KMS-11 (cell line): ENCODE data around the gene TAS1R3.

Experiments
- H2AFZ ChIP-seq: fragments of 200-600 bp; sonication (generic); 2 replicates; pipeline ENCODE4 v1.6.1; 2016; ENCODE audit warnings: antibody characterized with exemption, mixed run types, low read depth
- H3K27ac ChIP-seq: fragments of 200-600 bp; sonication (generic); 2 replicates; pipeline ENCODE4 v1.6.1; 2016; ENCODE audit warnings: mild to moderate bottlenecking, mixed run types
- H3K27me3 ChIP-seq: fragments of 200-600 bp; sonication (generic); 2 replicates; pipeline ENCODE4 v1.6.1; 2017; ENCODE audit warnings: mild to moderate bottlenecking, low read depth, mixed run types, moderate library complexity; ENCODE audit not compliant: insufficient read depth
- H3K36me3 ChIP-seq: fragments of 200-600 bp; sonication (generic); 2 replicates; pipeline ENCODE4 v1.6.1; 2017; ENCODE audit warnings: mild to moderate bottlenecking, mixed run types; ENCODE audit not compliant: insufficient read depth
- H3K4me1 ChIP-seq: fragments of 200-600 bp; sonication (generic); 2 replicates; pipeline ENCODE4 v1.6.1; 2016; ENCODE audit warnings: mild to moderate bottlenecking, low read depth, mixed run types; ENCODE audit not compliant: poor library complexity, severe bottlenecking
- H3K4me2 ChIP-seq: fragments of 200-600 bp; sonication (generic); 2 replicates; pipeline ENCODE4 v1.7.0; 2016; ENCODE audit warnings: mild to moderate bottlenecking, mixed run types
- H3K4me3 ChIP-seq: fragments of 200-600 bp; sonication (generic); IDR thresholded peaks from 2 replicates; pipeline ENCODE4 v1.6.1; 2017; ENCODE audit warnings: low read depth, low read length, mixed read lengths; ENCODE audit not compliant: insufficient read depth
- H3K79me2 ChIP-seq: fragments of 200-600 bp; sonication (generic); 2 replicates; pipeline ENCODE4 v1.6.1; 2016; ENCODE audit warnings: low read depth, mixed run types; ENCODE audit not compliant: insufficient read depth
- H3K9ac ChIP-seq: fragments of 200-600 bp; sonication (generic); 2 replicates; pipeline ENCODE4 v1.6.1; 2016; ENCODE audit warnings: mild to moderate bottlenecking, mixed run types
- H4K20me1 ChIP-seq: fragments of 200-600 bp; sonication (generic); 2 replicates; pipeline ENCODE4 v1.6.1; 2016; ENCODE audit warnings: mild to moderate bottlenecking, mixed run types; ENCODE audit not compliant: insufficient read depth
- CTCF ChIP-seq: fragments of 200-600 bp; sonication (generic); conservative IDR thresholded peaks from 2 replicates; pipeline ENCODE4 v1.6.1; 2017; ENCODE audit warnings: low read depth, mild to moderate bottlenecking, antibody characterized with exemption, low read length, moderate library complexity, mixed read lengths

Gene TAS1R3

GRCh38 chr1:1302951-1303509 lies 28.1 kb upstream of the TAS1R3 start:
- no peak for TF ChIP-seq CTCF
- Histone ChIP-seq H3K4me2 (no peak overlapping the region), H2AFZ (no peak overlapping the region), H3K4me1 (peaks cover 17% of the 10 kb centered on the region), H3K9ac (no peak overlapping the region), H3K4me3 (no peak overlapping the region), H3K27me3 (no peaks in the 10 kb centered on the region), H3K27ac (no peak overlapping the region), H3K36me3 (no peaks in the 10 kb centered on the region), H4K20me1 (no peaks in the 10 kb centered on the region; the same call in 1 of the 2 replicates), H3K79me2 (peaks cover 24% of the 10 kb centered on the region)

- Histone ChIP-seq H3K36me3 (no peaks in the 10 kb centered on the region), H3K27me3 (no peaks in the 10 kb centered on the region), H3K27ac (no peak overlapping the region), H2AFZ (no peak overlapping the region), H3K79me2 (peaks cover 24% of the 10 kb centered on the region), H3K4me1 (peaks cover 17% of the 10 kb centered on the region), H3K9ac (no peak overlapping the region), H3K4me2 (no peak overlapping the region), H4K20me1 (no peaks in the 10 kb centered on the region; the same call in 1 of the 2 replicates), H3K4me3 (no peak overlapping the region)
- TF ChIP-seq CTCF = no peak
These were observed 27.3 kb upstream of the TAS1R3 start for GRCh38 chr1:1303736-1304135.

- H2AFZ ChIP-seq = no peak overlapping the region
- H3K79me2 ChIP-seq = peaks cover 28% of the 10 kb centered on the region
- no peak for TF ChIP-seq CTCF
- no peak overlapping the region for H3K4me3 ChIP-seq
- H3K36me3 ChIP-seq = no peaks in the 10 kb centered on the region
- H4K20me1 ChIP-seq = no peaks in the 10 kb centered on the region; the same call in 1 of the 2 replicates
- no peaks in the 10 kb centered on the region for H3K27me3 ChIP-seq
- peaks cover 17% of the 10 kb centered on the region for H3K4me1 ChIP-seq
- peak overlapping the region; percentile 78 for H3K4me2 ChIP-seq
- H3K9ac ChIP-seq = peak overlapping the region; percentile 59
- peak overlapping the region; percentile 77 for H3K27ac ChIP-seq
These were observed 26.5 kb upstream of the TAS1R3 start for GRCh38 chr1:1304331-1305299.

GRCh38 chr1:1305300-1306069 lies 25.6 kb upstream of the TAS1R3 start:
- H4K20me1 ChIP-seq = no peaks in the 10 kb centered on the region; the same call in 1 of the 2 replicates

More at GRCh38 chr1:1305300-1306069, 25.6 kb upstream of the TAS1R3 start:
- Histone ChIP-seq H3K79me2 (peaks cover 35% of the 10 kb centered on the region), H2AFZ (peak overlapping the region; percentile 42; the same call in 1 of the 2 replicates), H3K4me2 (peak overlapping the region; percentile 78), H3K9ac (peak overlapping the region; percentile 59), H3K4me3 (peak overlapping the region; percentile 42), H3K36me3 (no peaks in the 10 kb centered on the region), H3K4me1 (peaks cover 17% of the 10 kb centered on the region), H3K27me3 (no peaks in the 10 kb centered on the region), H3K27ac (peak overlapping the region; percentile 77)
- TF ChIP-seq CTCF = no peak
